Uterus (tissue), 4 donors: ENCODE measurements around the gene CAMTA2. TPM values are rescaled to one million over a fixed set of nuclear protein-coding genes. Genes with fewer than 3 reads are reported as not detected.

Source experiments
- DNase-seq, 2 donors: peaks; one replicate each; pipeline ENCODE4 v3.0.0-alpha.2; 2019 to 2020
- H3K27ac ChIP-seq, 2 donors: fragments of 200-600 bp; sonication (generic); 1 replicate in 1 of 2; 2 replicates in 1 of 2; pipeline ENCODE4 v1.5.1; 2016 to 2018
- H3K27me3 ChIP-seq, 2 donors: fragments of 200-600 bp; sonication (generic); one replicate each; pipeline ENCODE4 v1.5.1; 2018 to 2019; ENCODE audit warnings: control low read depth in 1 of 2
- H3K36me3 ChIP-seq, 2 donors: fragments of 200-600 bp; sonication (generic); one replicate each; pipeline ENCODE4 v1.5.1; 2019; ENCODE audit warnings: control low read depth in 1 of 2
- H3K4me1 ChIP-seq, 2 donors: fragments of 200-600 bp; sonication (generic); one replicate each; pipeline ENCODE4 v1.5.1; 2018 to 2019; ENCODE audit warnings: control low read depth in 1 of 2
- H3K4me3 ChIP-seq, 2 donors: fragments of 200-600 bp; sonication (generic); 1 replicate in 1 of 2; 2 replicates in 1 of 2; pipeline ENCODE4 v1.5.1; 2018 to 2019; ENCODE audit warnings: mild to moderate bottlenecking in 1 of 2
- H3K9me3 ChIP-seq, 2 donors: fragments of 200-600 bp; sonication (generic); one replicate each; pipeline ENCODE4 v1.5.1; 2019; ENCODE audit warnings: control low read depth in 1 of 2
- POLR2A ChIP-seq, 2 donors: fragments of 450-650 bp; IDR thresholded peaks; one replicate each; pipeline ENCODE4 v1.6.1; 2016; ENCODE audit warnings: antibody characterized with exemption in 2 of 2, mild to moderate bottlenecking in 1 of 2, moderate library complexity in 1 of 2
- intact Hi-C: fragments of 100-400 bp; cut with DNase I; formaldehyde crosslinking; loops from one replicate; pipeline ENCODE4 v1.15.1; 2023; ENCODE audit warnings: low total_unique reads
- total RNA-seq, 4 donors: library from RNA; depleted of rRNA in 3 of 4; stranded (reverse); fragments of >200 nt in 3 of 4; gene quantifications; one replicate each; pipeline versions ENCODE4 v1.1.0 to v1.2.4, GENCODE V29; 2014 to 2023
- TF ChIP-seq, protein P1 (sequence below), 4 experiments: fragments of 200-600 bp in 2 of 4; fragments of 450-650 bp in 2 of 4; sonication (generic) in 2 of 4; IDR thresholded peaks; one replicate each; pipeline ENCODE4 v1.5.1; 2016 to 2019; ENCODE audit warnings: antibody characterized with exemption in 4 of 4, mild to moderate bottlenecking in 2 of 4, moderate library complexity in 1 of 4
- donor health status: DM: yes; HTN: yes; CAD: no.

The CAMTA2 gene
- total RNA-seq, 4 donors from 2014 or later: 7.3 to 80.8 (median 12.7) TPM

DNA sequence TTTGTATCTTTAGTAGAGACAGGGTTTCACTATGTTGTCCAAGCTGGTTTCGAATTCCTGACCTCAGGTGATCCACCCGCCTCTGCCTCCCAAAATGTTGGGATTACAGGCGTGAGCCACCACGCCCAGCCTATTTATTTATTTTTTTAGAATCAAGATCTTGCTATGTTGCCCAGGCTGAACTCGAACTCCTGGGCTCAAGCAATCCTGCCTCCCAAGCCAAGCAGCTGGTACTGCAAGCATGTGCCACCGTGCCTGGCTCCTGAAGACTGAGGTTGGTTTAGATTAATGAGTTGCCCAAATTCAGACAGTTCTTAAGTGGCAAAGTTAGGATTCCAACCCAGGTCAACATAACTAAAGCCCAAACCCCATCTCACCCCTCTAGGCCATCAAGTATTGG lies 39.8 kb upstream of the CAMTA2 start:
- intact Hi-C loops: no loop called here
- TF ChIP-seq, protein P1, sequence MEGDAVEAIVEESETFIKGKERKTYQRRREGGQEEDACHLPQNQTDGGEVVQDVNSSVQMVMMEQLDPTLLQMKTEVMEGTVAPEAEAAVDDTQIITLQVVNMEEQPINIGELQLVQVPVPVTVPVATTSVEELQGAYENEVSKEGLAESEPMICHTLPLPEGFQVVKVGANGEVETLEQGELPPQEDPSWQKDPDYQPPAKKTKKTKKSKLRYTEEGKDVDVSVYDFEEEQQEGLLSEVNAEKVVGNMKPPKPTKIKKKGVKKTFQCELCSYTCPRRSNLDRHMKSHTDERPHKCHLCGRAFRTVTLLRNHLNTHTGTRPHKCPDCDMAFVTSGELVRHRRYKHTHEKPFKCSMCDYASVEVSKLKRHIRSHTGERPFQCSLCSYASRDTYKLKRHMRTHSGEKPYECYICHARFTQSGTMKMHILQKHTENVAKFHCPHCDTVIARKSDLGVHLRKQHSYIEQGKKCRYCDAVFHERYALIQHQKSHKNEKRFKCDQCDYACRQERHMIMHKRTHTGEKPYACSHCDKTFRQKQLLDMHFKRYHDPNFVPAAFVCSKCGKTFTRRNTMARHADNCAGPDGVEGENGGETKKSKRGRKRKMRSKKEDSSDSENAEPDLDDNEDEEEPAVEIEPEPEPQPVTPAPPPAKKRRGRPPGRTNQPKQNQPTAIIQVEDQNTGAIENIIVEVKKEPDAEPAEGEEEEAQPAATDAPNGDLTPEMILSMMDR (IDR thresholded peaks at IDR 0.05): no peak
- TF ChIP-seq POLR2A (IDR thresholded peaks at IDR 0.05): no peak
- DNase-seq: no peak
- Histone ChIP-seq H3K4me1 (no peaks in the 10 kb centered on the region), H3K36me3 (no peaks in the 10 kb centered on the region), H3K4me3 (no peak overlapping the region), H3K27me3 (no peaks in the 10 kb centered on the region), H3K9me3 (no peaks in the 10 kb centered on the region), H3K27ac (no peak overlapping the region)

DNA sequence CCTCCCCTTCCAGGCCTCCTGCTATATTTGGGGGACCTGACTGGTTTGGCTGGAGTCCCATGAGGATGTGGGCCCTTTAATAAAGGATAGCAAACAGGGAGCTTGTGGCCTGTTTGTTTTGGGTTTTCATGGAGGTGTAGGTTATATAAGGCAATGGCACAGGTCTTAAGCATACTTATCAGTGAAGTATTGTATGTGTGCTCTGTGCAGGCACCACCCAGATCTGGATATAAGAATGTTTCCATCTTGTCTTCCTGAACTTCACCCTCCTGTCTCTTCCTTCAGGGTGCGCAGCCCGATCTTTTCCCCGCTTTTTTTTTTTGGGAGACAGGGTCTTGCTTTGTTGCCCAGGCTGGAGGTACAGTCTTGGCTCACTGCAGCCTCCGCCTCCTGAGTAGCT lies 37.1 kb upstream of the CAMTA2 start:
- Histone ChIP-seq H3K4me3 (no peak overlapping the region), H3K27ac (no peak overlapping the region), H3K36me3 (no peaks in the 10 kb centered on the region), H3K9me3 (no peaks in the 10 kb centered on the region), H3K27me3 (no peaks in the 10 kb centered on the region), H3K4me1 (no peaks in the 10 kb centered on the region)
- TF ChIP-seq, protein P1 (IDR thresholded peaks at IDR 0.05): no peak
- TF ChIP-seq POLR2A (IDR thresholded peaks at IDR 0.05): no peak
- intact Hi-C loops: no loop called here
- DNase-seq: no peak

DNA sequence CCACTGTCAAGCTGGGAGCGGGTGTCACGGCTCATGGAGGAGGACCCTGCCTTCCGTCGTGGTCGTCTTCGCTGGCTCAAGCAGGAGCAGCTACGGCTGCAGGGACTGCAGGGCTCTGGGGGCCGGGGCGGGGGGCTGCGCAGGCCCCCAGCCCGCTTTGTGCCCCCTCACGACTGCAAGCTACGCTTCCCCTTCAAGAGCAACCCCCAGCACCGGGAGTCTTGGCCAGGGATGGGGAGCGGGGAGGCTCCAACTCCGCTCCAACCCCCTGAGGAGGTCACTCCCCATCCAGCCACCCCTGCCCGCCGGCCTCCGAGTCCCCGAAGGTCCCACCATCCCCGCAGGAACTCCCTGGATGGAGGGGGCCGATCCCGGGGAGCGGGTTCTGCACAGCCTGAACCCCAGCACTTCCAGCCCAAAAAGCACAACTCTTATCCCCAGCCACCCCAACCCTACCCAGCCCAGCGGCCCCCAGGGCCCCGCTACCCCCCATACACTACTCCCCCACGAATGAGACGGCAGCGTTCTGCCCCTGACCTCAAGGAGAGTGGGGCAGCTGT lies 36.2 kb upstream of the CAMTA2 start:
- Histone ChIP-seq H3K4me1 (no peaks in the 10 kb centered on the region), H3K4me3 (no peak overlapping the region), H3K9me3 (no peaks in the 10 kb centered on the region), H3K27me3 (no peaks in the 10 kb centered on the region), H3K27ac (no peak overlapping the region), H3K36me3 (no peaks in the 10 kb centered on the region)
- intact Hi-C loops: no loop called here
- DNase-seq: no peak
- no peak for TF ChIP-seq POLR2A (IDR thresholded peaks at IDR 0.05)
- TF ChIP-seq, protein P1 (IDR thresholded peaks at IDR 0.05): no peak

DNA sequence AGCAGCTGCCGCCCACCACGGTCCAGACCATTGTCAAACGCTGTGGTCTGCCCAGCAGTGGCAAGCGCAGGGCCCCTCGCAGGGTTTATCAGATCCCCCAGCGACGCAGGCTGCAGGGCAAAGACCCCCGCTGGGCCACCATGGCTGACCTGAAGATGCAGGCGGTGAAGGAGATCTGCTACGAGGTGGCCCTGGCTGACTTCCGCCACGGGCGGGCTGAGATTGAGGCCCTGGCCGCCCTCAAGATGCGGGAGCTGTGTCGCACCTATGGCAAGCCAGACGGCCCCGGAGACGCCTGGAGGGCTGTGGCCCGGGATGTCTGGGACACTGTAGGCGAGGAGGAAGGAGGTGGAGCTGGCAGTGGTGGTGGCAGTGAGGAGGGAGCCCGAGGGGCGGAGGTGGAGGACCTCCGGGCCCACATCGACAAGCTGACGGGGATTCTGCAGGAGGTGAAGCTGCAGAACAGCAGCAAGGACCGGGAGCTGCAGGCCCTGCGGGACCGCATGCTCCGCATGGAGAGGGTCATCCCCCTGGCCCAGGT lies 34.8 kb upstream of the CAMTA2 start:
- intact Hi-C loops: no loop called here
- H3K36me3 ChIP-seq: no peaks in the 10 kb centered on the region
- no peaks in the 10 kb centered on the region for H3K4me1 ChIP-seq
- no peaks in the 10 kb centered on the region for H3K27me3 ChIP-seq
- no peak overlapping the region for H3K4me3 ChIP-seq
- no peak for DNase-seq
- H3K27ac ChIP-seq: no peak overlapping the region
- H3K9me3 ChIP-seq: no peaks in the 10 kb centered on the region
- TF ChIP-seq, protein P1 (IDR thresholded peaks at IDR 0.05): no peak
- TF ChIP-seq POLR2A (IDR thresholded peaks at IDR 0.05): no peak

DNA sequence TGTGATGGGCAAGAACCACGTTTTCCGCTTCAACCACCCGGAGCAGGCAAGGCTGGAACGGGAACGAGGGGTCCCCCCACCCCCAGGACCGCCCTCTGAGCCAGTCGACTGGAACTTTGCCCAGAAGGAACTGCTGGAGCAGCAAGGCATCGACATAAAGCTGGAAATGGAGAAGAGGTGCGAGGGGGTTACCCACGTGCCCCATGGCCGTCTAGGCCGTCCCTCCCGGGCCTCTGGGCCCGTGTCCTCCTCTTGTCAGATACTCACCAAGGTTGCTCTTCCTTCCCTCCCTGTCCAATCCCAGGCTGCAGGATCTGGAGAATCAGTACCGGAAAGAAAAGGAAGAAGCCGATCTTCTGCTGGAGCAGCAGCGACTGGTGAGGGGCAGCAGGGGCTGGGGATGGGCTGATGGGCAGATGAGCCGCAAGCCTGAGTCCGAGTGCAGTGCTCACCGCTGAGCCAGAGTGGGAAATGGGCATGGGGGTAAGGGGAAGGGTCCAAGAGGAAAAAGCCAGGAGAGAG lies 33.1 kb upstream of the CAMTA2 start:
- H3K36me3 ChIP-seq: no peaks in the 10 kb centered on the region
- TF ChIP-seq, protein P1 (IDR thresholded peaks at IDR 0.05): no peak
- no peak for TF ChIP-seq POLR2A (IDR thresholded peaks at IDR 0.05)
- intact Hi-C loops: no loop called here

More for the DNA sequence above, 33.1 kb upstream of the CAMTA2 start:
- Histone ChIP-seq H3K27me3 (no peaks in the 10 kb centered on the region), H3K27ac (no peak overlapping the region), H3K4me3 (no peak overlapping the region), H3K9me3 (no peaks in the 10 kb centered on the region), H3K4me1 (no peaks in the 10 kb centered on the region)
- no peak for DNase-seq
